ENCODE results near the gene KCMF1.

GRCh38 chr2:84954329-84954728, 16.6 kb upstream of the KCMF1 start:
- TF ChIP-seq CTCF (IDR thresholded peaks at IDR 0.05) (no peak), POLR2AphosphoS5 (IDR thresholded peaks at IDR 0.05; ENCODE audit: insufficient read depth in 1 of 2, low read depth in 1 of 2) (no peak), POLR2A (IDR thresholded peaks at IDR 0.05) (no peak)
